Fibroblast of skin of back (primary cell): ENCODE measurements around the gene UTP15.

Experiments
- DNase-seq: peaks from one replicate; pipeline ENCODE4 v3.0.0-alpha.2; 2013

The UTP15 gene

DNA sequence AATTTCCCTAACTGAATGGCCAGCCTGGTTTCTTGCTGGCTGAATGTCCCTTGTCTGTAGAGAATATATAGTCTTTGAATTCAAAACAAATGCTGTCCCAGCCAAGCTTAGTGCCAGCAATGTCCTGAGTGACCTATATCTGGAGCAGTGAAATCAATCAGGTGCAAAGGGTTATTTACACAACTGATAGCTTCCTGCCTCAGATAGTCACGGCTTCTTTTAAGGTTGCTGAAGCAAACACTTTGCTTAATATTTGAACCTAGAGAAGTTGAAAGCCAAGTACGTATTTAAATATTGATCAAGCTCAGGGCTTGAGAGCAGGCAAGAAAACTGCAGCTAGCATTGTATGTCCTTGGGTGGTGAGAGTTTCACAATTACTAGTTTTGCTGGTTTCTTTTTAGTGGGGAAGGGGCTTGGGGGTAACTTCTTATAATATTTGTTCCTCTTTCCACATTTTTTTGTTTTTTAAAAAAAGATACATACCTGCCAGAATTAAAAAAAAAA lies 58.4 kb downstream of the UTP15 start:
- no peak for DNase-seq

DNA sequence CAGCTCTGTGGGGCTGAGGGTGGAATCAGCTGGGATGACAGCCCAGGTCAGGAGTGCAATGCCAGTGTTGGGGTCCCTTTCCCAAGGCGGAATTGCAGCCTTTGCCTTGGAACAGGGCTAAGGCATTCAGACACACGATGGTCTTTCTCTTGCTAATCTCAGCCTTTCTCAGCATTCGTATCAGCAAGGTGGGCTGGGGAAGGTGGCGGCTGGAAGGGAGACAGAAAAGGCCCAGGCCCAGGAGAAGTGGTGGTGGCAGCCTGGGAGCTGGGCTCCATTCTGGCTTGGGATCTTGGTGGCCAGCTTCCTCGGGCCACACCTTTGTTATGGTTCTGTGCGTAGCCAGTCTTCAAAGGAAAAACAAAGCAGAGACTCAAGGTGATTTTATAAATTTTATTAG lies 59.3 kb downstream of the UTP15 start:
- no peak for DNase-seq

DNA sequence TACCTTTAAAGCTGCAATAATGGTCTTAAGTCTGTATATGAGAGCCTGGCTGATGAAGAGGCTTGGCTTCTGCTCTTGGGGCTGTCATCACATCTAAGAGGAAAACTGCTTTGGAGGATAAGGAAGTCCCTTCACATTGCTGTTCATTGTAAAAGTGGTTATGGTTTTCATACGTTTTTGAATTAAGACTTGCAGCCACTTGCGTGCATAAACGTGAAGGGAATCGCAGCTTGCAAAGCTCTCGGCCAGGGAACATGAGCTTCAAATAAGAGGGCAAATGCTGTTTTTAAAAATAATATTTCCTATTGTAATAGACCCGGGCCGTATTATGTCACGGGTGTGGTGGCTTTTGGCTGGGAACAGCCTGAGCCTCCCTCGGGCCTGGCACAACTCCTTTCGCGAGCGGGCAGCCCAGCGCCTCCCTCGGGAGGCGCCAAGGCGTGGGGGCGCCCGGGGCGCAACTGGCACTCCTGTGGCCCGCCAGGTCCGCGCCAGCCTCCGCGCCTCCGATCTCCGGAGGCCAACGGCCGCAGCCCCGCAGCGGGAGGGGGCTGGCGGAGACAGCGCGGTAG lies 59.9 kb downstream of the UTP15 start:
- no peak for DNase-seq

DNA sequence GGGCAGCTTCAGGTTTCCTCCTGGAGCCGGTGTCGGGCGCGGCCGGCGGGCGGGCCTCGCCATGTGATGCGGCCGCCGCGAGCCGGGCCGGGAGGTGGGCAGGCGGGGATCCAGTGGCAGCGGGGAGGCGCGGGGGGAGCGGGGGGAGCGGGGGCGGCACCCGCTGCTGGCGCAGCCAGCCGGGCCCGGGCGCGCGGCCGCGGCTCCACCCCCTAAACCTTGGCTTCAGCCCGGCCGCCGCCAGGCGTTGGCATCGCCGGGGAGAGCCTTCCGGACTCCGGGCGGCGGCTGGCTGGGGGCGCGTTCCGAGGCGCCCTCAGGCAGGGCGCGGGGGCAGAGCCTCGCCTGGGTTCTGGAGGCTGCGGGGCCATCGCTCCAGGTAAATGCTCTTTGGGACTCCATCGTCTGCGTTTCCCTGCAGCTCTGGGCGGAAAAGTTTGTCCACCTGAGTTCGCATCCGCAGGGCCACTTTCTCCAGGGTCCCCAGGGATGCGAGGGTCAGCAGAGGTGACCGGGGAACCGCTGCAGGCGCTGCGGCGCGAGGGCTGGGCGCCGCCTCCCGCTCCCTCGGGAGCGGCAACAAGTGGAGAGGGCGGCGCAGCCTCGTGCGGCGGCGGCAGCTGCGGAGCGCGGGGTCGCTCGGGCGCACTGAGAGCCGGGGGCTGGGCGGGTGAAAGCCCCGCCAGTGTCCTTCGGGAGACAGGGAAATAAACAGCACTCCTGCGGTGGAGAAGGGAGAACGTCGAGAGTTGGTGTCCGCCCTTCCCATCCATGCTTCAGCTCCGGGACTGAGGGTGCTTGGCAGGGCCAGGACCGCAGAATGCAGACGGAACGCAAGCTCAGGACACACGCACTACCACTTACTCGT lies 60.6 kb downstream of the UTP15 start, which contains the start of gene ARHGEF28:
TSS of gene ARHGEF28 (plus strand) at position 253 of the 868 bp plus-strand sequence. CDS start 58,656 bp downstream, outside the sequence.
- DNase-seq: peak; percentile 69

DNA sequence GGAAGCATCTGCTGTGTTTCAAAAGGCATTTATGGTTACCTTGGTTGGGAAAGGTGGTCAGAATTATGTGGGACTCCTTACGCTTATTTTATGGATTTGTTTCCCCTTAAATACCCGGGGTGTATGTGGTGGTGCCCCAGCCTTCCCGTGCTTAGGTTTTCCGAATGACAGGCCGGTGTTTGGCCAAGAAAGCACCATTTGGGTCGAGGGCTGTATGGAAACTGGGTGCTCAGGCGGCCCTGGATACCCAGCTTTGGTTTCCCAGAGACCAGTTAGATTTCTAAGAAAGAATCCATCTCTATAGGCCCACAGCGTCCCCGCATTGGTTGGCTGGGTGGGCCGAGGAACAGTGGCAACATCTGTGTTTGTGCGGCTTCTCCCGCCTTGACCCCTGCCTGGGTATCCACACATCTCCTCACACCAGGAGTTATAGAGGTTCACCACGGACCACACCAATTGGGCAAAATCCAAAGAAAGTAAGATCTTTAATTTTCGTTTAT lies 61.3 kb downstream of the UTP15 start:
- no peak for DNase-seq

DNA sequence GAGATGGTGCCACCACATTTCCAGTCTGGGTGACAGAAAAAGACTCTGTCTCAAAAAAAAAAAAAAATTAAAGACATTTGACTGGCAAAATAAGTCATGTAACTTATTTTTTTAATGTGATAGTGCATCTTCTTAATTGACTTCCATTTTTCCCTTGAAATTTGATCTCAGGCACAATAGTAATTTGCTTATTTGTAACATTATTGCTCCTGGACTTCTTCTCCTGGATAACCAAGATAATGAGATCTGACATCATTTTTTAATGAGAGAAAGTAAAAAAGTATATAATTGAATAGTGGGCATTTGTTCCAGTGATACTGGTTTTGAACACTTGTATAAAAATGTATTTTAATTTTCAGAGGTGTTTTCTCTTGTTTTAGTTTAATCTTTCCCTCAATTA lies 63.9 kb downstream of the UTP15 start:
- no peak for DNase-seq

DNA sequence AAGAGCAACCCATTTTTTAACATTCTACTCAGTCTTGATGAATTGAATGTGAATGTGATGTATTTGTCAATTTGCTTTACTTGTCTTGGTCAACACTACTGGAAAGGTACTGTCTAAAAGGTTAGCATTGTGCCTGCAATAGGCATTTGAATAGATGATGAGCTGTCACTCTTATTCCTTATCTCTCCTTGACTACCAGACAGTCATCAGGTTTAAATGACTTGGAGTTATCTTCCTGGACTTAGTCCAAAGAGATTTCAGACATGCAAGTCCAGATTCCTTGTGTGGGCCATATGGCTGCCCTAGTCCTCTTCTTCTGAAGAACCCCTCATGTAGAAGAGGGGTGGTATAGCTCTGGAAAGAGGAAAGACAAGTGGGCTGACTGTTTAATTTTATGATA lies 65.2 kb downstream of the UTP15 start:
- DNase-seq: no peak

DNA sequence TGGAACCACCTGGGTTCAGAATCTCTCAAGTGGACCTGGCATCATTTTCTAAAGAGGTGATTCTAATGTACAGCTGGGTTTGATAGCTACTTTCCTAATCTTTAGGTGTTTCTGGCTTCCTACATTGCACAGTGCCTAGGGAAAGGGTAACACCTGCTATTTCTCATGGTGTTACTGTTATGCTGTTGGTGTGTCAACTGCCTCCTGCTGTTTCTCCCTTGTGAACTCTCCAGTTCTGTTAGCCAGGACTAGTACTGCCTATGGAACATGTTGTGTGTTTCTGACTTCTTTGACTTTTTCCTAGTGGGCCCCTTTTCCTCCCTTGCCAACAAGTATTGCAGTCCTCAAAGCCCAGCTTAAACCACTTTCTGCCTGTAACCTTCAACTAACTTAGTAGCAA lies 66.0 kb downstream of the UTP15 start:
- no peak for DNase-seq
